ENCODE data around the gene CMTM1. TPM values are rescaled to one million over a fixed set of nuclear protein-coding genes. Genes with fewer than 3 reads are reported as not detected.

Gene CMTM1
- total RNA-seq, 1 experiment from 2014 or later = 5.2 TPM

DNA sequence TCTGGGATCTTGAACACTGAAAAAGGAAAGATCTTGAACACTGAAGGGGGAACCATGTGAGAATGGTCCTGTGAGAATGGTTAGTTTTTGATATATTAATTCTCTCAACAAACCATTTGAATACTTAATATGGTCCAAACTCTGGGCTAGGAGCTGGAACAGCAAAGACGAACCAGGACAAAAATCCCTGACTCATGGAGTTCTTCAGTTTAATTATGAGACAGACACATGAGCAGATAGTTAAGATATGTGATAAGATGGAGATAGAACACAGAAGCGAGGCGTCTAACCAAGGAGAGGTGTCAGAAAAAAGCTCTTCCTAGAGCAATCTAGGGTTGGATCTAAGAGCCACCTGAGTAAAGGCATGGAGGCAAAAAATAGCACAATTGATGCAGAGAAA, 12.2 kb upstream of the CMTM1 start:
- DNase-seq (ENCODE audit: low read depth, low spot score) (no peak), ATAC-seq (no peak)
- Histone ChIP-seq H3K27ac (ENCODE audit: low read depth, low read length) (no peak overlapping the region), H3K9me3 (ENCODE audit: control insufficient read depth in 1 of 2, insufficient read depth in 1 of 2, low read depth in 1 of 2, low read length in 2 of 2) (no peaks in the 10 kb centered on the region), H3K9me2 (ENCODE audit: insufficient read depth) (no peaks in the 10 kb centered on the region), H2AFZ (ENCODE audit: low read depth, low read length, poor library complexity, severe bottlenecking) (no peak overlapping the region), H3K79me2 (ENCODE audit: insufficient read depth, low read length) (peaks cover 26% of the 10 kb centered on the region; the same call in 1 of the 2 replicates), H3K9ac (ENCODE audit: low read length) (no peak overlapping the region), H3K36me3 (ENCODE audit: control insufficient read depth in 1 of 2, insufficient read depth in 2 of 2, low read length in 2 of 2) (peaks cover 2 to 8% of the 10 kb centered on the region in 2 experiments; a peak in 1 of 4 replicates), H3K27me3 (ENCODE audit: insufficient read depth, low read length) (no peaks in the 10 kb centered on the region), H3K4me1 (ENCODE audit: control insufficient read depth in 1 of 2, insufficient read depth in 2 of 2, low read length in 2 of 2) (peaks cover 23 to 39% of the 10 kb centered on the region in 2 experiments), H3K4me3 (replicated peaks in 1 of 2; ENCODE audit: low read depth in 1 of 2, low read length in 2 of 2) (no peak overlapping the region), H3K4me2 (ENCODE audit: low read length) (no peak overlapping the region), H4K20me1 (ENCODE audit: insufficient read depth) (no peaks in the 10 kb centered on the region)
- ChIA-PET CTCF (no interaction called here), POLR2A (no interaction called here), RAD21 (ENCODE audit: low non-redundant PET in 1 of 2, low total read pairs in 2 of 2, uncharacterized antibody in 2 of 2, unreplicated experiment in 2 of 2) (no interaction called here)
- intact Hi-C loops (cut with micrococcal nuclease) = no loop called here
- no peak for TF ChIP-seq FOSL1 (IDR thresholded peaks at IDR 0.05; ENCODE audit: low read depth)
- no peak for TF ChIP-seq RAD21 (IDR thresholded peaks at IDR 0.05; ENCODE audit: low read depth)
- no peak for TF ChIP-seq SRF (IDR thresholded peaks at IDR 0.05; ENCODE audit: low read depth)
- no peak for TF ChIP-seq POLR2AphosphoS5 (IDR thresholded peaks at IDR 0.05; ENCODE audit: low read depth, low read length)
- TF ChIP-seq EZH2 (IDR thresholded peaks at IDR 0.05) = no peak
- TF ChIP-seq TCF7L2 (IDR thresholded peaks at IDR 0.05; ENCODE audit: borderline replicate concordance, extremely low read depth, insufficient read depth, insufficient read length) = no peak
- TF ChIP-seq CEBPB (IDR thresholded peaks at IDR 0.05; ENCODE audit: low read depth) = no peak
- TF ChIP-seq SIN3A (IDR thresholded peaks at IDR 0.05; ENCODE audit: low read depth) = no peak
- no TSS peak for BruUV-seq (replicated peaks)

GRCh38 chr16:66554495-66554894, 11.7 kb upstream of the CMTM1 start:
- no TSS peak for BruUV-seq (replicated peaks)
- Histone ChIP-seq H2AFZ (ENCODE audit: low read depth, low read length, poor library complexity, severe bottlenecking) (no peak overlapping the region), H4K20me1 (ENCODE audit: insufficient read depth) (no peaks in the 10 kb centered on the region), H3K9ac (ENCODE audit: low read length) (no peak overlapping the region), H3K79me2 (ENCODE audit: insufficient read depth, low read length) (peaks cover 26% of the 10 kb centered on the region; the same call in 1 of the 2 replicates), H3K4me3 (replicated peaks in 1 of 2; ENCODE audit: low read depth in 1 of 2, low read length in 2 of 2) (no peak overlapping the region), H3K4me1 (ENCODE audit: control insufficient read depth in 1 of 2, insufficient read depth in 2 of 2, low read length in 2 of 2) (peaks cover 21 to 35% of the 10 kb centered on the region in 2 experiments), H3K27ac (ENCODE audit: low read depth, low read length) (no peak overlapping the region), H3K4me2 (ENCODE audit: low read length) (no peak overlapping the region), H3K9me2 (ENCODE audit: insufficient read depth) (no peaks in the 10 kb centered on the region), H3K27me3 (ENCODE audit: insufficient read depth, low read length) (no peaks in the 10 kb centered on the region), H3K9me3 (ENCODE audit: control insufficient read depth in 1 of 2, insufficient read depth in 1 of 2, low read depth in 1 of 2, low read length in 2 of 2) (no peaks in the 10 kb centered on the region), H3K36me3 (ENCODE audit: control insufficient read depth in 1 of 2, insufficient read depth in 2 of 2, low read length in 2 of 2) (peaks cover 2 to 8% of the 10 kb centered on the region in 2 experiments; a peak in 1 of 4 replicates)
- intact Hi-C loops (cut with micrococcal nuclease) = no loop called here
- CTCF ChIA-PET = no interaction called here
- no peak for ATAC-seq
- DNase-seq (ENCODE audit: low read depth, low spot score) = no peak
- POLR2A ChIA-PET = no interaction called here
- RAD21 ChIA-PET (ENCODE audit: low non-redundant PET in 1 of 2, low total read pairs in 2 of 2, uncharacterized antibody in 2 of 2, unreplicated experiment in 2 of 2) = no interaction called here
- no peak for TF ChIP-seq SP1 (IDR thresholded peaks at IDR 0.05; ENCODE audit: low read depth)
